Ammon's horn (tissue), 1 donor: ENCODE measurements around the gene NTF4.

Source experiments
- DNase-seq: peaks from one replicate; pipeline ENCODE4 v3.0.0-alpha.2; 2016; ENCODE audit warnings: low spot score

The NTF4 gene

DNA sequence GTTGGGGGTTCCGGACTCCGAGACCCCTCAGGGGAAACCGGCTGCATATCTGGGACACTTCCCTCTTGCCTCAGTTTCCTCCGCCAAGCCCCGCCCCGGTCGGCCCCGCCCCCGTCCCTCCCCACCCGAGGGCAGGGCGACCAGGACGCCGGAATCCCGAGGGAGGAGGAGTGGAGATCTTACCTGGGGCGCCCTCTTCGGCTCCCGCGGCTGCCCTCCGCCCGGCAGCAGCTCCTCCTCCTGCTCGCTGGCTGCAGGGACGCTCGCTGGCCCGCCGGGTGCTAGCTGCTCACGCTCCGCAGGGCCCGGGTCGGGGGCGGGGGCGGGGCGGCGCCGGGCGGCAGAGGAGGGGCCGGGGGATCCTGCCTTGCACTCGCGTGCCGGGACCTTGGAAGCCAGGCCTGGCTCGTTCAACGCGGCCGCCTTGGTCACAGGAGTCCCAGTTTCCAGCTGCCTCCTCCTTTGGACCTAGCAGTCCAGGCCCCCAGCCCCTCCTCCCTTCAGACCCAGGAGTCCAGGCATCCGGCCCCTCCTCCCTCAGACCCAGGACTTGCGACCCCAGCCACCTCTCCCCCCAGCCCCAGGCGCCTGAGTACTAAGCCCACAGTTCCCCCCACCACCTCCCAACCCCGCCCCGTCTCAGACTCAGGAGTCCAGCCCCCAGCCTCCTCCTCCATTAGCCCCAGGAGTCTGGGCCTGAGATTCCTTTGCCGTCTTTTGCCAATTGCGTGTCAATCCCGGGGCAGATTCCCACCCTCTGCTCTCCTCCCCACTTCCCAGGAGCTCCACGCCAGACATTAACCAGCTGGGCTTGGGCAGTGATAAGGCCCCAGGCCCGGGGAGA lies at the start of gene NTF4:
NTF4 (minus strand) TSS at position 51 of the 844 bp plus-strand sequence. CDS start 2,821 bp downstream, outside the sequence.
- no peak for DNase-seq

GRCh38 chr19:49113762-49114629 lies 49.4 kb upstream of the NTF4 start, which contains the start of gene LIN7B:
Gene LIN7B, plus strand, starts transcription at chr19:49114370. Its CDS starts 35 bp downstream, at chr19:49114405.
- peak; percentile 79 for DNase-seq

- DNase-seq = no peak
Observed at GRCh38 chr19:49111218-49111998, 46.8 kb upstream of the NTF4 start.

GRCh38 chr19:49110567-49110966 lies 45.9 kb upstream of the NTF4 start:
- no peak for DNase-seq

DNA sequence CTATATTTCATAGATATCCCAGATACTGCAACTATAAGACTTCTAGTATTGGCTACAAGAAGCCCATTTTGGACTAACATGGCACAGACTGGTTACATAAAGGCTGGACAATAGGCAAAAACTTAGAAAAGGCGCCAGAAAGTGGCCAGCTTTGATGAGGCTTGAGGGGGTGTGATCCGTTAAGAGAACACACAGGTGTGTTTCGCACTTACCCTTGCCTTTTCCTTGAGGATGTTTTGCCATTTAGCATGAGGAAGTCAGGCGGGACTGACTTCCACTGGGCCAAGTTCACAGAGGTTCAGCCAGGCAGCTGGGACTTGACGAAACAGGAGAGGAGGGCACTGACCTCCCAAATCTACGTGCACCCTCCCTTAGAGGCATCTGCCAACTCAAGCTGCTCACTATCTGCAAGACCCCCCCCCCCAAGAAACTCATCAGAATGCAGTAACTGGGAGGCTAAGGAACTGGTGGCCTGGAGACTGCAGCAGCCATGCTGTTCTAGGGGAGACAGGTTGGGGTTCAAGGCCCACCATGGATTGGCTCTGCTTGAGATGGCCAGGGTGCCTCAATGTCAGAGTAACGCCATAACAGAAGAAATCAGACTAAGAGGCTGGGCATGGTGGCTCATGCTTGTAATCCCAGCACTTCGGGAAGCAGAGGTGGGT lies 45.1 kb upstream of the NTF4 start:
- DNase-seq = no peak

DNA sequence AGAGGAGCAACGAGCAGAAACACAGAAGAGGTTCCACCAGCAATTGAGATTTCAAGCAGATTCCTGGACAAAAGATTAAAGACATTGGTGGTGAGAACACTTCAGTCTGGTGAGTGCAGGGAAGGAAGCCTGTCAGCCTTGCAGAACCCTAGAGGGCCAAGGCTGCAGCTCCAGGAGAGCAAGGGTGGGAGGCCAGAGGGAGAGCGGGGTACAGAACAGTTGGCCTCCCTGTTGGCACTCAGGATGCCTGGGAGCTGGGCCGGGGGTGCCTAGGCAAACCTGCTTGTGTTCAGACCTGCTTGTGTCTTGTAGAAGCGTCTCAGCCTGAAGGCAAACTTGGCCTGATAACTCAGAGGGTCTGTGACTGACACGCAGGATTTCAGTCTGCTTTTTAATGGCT lies 44.4 kb upstream of the NTF4 start:
- no peak for DNase-seq

GRCh38 chr19:49107625-49108459 lies 43.2 kb upstream of the NTF4 start:
- DNase-seq = no peak

GRCh38 chr19:49106648-49107135 lies 42.1 kb upstream of the NTF4 start:
- DNase-seq = peak; percentile 67

DNA sequence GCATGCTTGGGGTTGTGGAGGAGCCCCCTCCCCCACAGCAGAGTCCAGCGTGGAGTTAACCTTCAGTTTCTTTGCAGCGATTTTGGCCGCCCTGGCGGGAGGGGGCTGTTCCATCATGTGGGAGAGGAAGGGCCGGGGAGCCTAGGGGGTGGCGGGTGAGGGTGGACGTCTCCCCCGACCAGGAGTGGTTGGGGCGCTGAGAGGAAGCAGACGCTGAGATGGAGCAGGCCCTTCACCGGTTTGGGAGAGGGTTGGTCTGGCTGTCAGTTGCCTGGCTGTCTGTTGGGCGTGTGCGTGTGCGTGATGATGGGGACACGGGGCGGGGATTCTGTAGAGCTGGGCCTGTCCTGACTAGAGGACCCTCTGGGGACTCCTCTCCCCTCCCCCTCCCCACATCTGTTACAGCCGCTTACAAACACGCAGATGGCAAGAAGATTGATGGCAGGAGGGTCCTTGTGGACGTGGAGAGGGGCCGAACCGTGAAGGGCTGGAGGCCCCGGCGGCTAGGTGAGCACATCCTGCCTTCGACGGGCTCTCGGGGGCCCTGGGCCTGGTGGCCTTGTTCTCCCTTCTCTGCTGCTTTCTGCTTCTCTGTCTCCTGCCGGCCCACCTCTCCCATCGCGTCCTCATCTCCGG lies 39.7 kb upstream of the NTF4 start:
- no peak for DNase-seq

DNA sequence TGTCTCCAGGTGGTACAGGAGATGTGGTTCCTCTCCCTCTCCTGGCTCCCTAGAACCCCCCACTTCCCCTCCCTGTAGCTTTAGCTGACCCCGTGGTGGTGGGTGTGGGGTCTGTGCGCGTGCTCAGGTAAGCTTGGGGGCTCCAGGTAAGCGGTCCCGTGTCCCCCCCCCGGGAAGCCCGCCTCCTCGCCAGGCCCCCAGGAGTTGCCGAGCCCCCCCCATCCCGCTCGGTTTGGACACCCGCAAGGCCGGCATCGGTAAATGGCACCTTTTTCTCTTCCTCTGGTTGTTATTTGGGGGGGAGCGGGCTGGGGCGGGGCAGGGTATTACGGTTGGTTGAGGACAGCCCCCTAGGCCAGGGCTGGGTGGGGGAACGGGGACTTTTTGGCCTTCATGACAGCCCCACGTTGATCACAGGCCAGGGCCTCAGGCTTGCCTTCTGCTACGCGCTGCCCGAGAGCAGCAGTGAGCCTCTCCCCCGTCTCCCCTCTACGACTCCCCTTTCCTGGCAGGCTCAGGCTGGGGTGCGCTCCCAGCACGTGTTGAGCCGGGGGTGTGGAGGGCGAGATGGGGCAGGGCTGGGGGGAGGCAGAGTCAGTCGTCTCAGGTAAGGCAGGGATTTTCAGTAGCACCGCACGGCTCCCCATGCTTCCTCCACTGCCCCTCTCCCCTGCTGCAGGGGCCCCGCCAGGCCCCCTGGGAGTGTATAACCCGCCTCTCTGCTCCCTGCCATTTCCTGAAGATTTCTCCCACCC lies 38.9 kb upstream of the NTF4 start:
- DNase-seq = no peak

- no peak for DNase-seq
Observed at GRCh38 chr19:49102303-49102702, 37.7 kb upstream of the NTF4 start.

DNA sequence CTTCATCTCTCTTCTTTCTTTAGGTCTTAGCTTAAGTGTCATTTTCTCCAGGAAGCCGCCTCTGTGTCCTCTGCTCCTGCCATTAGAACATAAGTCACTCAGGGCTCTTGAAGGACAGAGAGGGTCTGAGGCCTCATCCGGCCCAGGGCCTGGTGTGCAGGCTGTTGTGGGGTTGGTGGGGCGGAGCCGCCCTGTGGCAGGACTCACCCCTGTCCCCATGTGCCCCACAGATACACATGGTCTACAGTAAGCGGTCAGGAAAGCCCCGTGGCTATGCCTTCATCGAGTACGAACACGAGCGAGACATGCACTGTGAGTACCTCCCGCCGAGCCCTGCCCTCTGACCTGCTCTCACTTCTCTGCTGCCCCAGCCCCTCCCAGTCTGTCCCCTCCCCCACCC lies 36.5 kb upstream of the NTF4 start:
- DNase-seq = no peak

DNA sequence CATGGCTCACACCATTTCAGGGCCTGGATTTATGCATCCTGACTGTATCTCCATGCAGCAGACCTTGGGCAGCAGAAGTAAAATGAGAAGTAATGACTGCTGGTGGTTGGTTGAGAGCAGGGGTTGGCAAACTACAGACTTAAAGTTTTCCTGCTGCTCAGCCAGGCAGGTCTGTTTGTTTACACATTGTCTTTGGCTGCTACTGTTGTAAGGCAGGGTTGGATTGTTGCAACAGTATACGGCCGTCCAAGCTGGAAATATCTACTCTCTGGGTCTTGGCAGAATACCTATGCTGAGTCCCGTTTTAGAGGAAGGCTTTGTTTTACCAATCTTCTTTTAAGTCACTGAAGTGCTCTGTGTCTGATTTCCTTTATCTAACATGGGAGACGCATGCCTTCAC lies 34.2 kb upstream of the NTF4 start:
- DNase-seq = no peak

DNA sequence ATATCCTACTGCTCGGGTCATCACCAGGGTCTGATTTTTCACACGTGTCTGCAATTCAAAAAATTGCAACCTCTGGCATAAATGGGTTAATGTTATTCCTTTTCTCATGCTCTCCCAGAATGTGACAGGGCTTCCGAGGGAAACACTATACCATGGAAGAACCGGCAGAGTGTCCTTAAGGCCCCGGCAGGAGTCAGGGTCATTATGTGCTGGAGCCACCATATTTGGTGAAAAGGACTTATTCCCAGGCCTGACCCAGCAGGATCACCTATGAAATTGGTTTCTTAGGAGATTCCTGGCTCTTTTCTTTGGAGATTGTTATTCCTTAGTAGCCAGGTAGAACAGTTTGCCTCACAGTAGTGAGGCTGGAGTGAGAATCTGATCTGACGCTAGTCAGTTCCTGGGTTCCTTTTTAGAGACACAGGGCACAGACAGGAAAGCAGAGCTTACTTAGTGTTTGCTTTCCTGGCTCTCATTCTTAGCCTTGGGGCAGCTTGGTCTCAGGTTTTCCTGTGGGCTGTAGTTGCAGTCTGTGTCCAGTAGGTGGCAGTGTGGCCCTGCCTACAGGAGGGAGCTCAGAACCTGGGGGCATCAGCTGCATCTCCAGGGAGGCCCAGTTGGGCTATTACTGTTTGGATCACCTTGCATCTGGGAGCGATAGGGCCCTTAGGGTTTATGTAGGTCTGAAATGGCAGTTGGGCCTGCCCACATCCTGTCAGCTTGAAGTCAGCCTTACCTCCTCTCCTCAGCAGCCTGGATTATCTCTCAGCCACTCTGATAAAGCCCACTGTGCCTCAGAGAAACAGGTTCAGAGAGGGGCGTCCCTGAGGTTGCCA lies 33.1 kb upstream of the NTF4 start:
- peak; percentile 82 for DNase-seq

GRCh38 chr19:49094505-49095482 lies 30.2 kb upstream of the NTF4 start:
- peak; percentile 75 for DNase-seq

DNA sequence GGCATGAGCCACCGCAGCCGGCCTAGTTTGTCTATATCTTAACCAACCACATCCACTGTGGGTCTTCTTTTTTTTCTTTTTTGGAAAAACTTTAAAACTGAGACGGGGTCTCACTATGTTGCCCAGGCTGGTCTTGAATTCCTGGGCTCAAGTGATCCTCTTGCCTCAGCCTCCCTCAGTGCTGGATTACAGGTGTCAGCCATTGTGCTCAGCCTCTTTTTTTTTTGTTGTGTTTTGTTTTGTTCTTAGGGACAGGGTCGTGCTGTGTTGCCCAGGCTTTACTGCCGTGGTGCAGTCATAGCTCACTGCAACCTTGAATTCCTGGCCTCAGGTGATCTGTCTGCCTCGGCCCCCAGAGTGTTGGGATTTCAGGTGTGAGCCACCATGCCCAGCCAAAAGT lies 28.1 kb upstream of the NTF4 start:
- DNase-seq = no peak
